HG03575 (cell line): Measurements from ENCODE around the gene ADGRD2.

Experiments
- ATAC-seq: cut with Tn5 transposase; IDR thresholded peaks from one replicate; pipeline ENCODE4 v1.9.1; 2021; ENCODE audit not compliant: unreplicated experiment, insufficient number of reproducible peaks, low FRiP score; ENCODE audit errors: extremely low read depth

ADGRD2 gene

DNA sequence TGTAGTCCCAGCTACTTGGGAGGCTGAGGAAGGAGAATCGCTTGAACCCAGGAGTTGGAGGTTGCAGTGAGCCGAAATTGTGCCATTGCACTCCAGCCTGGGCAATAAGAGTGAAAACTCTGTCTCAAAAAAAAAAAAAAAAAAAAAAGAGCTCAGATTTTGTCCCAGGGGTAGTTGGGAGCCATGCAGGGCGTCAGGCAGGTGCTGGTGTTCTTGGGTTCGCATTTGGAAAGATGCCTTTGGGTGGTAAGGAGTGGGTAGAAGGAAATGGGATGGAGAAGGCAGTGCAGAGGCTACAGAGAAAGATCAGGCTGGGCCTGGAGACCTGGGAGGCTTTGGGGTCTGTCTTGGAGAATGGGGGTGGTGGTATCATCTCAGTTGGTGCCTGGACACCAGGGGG, 23.9 kb downstream of the ADGRD2 start:
- no peak for ATAC-seq

DNA sequence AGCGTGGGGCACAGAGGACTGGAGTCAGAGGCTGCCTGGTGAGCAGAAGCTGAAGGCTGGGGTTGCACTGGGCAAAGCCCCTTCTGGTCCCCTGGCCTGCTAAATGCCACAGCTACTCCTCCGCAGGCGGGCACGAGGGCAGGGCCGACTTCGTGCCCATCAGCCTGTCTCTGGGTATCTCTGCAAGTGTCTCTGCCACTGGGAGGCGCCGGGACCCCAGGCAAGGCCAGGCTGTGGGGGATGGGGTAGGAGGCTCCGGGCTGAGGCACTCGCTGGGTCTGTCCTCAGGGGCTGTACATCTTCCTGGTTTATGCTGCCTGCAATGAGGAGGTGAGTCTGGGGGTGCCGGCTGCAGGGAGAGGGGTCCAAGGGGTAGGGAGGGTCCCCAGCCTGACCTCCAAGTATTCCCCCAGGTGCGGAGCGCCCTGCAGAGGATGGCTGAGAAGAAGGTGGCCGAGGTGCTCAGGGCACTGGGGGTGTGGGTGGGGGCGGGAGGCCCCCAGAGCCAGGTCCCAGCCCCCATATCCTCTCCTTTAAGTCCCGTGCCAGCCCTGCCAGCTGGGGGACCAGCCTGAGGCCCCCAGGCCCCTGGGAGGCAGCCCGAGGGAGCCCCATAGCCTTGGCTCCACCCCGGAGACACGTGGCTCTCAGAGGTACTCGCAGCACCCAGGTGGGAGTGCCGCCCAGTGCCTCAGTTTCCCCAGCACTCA, 25.1 kb downstream of the ADGRD2 start:
- no peak for ATAC-seq

DNA sequence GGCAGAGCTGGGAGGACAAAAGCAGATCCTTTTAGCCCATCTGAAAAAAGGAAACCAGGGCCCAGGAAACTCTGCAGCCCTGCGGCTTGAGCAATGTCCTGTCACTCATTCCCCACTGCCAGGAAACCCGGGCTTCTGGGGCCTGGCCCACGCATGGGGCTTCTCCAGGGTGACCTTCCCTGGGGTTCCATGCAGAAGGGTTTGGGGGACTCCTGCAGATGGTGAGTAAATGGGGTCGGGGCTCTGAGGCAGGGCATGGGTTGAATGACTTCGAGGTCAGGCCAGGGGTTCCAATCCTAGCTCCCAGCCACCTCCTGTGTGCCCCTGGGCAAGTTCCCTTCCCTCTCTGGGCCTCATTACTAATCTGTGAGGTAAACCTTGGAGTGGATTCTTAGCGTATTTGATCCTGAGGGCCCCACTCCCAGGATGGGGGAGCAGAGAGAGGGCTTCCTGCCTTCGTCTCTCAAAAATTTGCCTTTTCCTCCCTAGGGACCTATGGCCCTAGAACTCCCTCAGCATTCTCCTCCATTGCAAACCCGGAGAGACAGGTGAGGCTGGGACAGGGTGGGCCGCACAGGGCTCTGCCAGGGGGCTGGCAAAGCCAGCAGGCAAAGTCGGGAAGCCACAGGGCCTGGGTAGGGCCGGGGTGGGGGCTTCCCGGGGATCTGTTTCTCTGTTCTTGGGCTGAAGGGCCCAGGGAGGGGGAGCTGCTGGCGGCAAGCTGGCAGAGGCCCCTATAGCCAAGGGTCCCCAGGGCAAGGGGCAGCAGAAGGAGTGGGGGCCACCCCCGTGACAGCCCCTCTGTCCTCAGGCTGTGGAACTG, 25.8 kb downstream of the ADGRD2 start:
- ATAC-seq = no peak

DNA sequence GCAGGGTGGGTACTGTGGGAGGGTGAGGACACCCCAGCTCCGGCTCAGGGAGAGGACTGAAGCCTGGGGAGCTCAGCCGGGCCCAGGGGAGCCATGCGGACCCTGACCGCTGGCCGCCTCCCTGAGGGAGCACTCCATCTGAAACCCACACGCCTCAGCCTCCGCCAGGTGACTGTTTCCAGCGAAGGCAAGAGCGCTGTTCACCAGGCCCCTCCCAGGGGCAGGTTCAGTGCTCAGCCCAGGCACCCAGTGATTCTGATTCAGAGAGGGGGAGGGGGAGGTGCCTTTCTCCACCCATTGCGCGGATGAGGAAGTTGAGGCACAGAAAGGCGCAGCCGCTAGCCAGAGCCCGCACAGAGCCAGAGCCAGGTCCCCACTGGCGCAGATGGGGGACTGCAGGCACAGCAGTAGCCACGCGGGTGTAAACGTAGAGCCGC, 27.0 kb downstream of the ADGRD2 start:
- no peak for ATAC-seq

DNA sequence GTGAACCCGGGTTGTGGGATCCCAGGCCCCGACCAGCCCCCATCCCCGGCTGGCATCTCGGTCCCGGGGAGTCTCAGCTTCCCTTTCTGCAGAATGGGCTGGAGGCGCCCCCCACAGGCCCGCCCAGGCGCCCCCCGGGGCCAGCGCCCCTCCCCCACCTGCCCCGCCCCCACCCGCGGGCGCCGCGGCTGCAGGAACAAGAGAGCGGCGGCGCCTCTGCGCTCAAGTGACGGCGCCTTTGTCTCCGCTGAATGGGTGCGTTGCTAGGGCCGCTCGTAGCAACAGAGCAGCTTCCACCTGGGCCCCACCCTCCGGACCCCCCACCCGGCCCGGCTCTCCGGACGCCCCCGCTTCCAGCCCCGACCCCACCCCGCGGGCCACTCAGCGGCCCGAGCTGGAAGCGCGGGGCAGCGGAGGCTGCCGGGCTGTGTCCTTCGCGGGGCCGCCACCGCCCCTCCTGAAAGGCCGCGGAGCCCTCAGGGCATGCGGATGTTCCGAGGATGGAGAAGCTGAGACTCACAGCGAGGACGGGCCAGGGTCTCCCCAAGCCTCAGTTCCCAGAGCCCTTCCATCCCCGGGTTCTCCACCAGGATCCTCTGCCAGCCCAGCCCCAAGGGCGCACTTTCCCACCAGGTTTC, 27.5 kb downstream of the ADGRD2 start:
- no peak for ATAC-seq

DNA sequence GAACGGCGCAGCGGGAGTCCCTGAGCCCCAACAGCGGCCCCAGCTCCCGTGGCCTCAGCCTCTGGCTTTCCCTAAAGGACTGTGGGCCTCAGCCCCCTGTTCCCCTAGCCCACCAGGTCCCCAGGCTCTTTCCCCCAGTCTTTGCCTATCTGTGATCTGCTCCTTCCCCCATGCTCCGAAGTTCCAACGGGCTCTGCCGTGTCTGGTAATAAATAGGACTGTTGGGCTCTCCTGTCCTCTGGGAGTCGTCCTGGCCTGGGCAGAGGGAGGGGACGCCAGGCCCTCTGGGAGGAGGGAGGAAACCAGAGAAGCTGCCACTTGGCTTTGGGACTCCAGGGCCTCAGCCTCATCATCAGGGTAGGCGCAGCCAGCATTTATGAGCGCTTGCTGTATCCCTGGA, 28.1 kb downstream of the ADGRD2 start:
- no peak for ATAC-seq

DNA sequence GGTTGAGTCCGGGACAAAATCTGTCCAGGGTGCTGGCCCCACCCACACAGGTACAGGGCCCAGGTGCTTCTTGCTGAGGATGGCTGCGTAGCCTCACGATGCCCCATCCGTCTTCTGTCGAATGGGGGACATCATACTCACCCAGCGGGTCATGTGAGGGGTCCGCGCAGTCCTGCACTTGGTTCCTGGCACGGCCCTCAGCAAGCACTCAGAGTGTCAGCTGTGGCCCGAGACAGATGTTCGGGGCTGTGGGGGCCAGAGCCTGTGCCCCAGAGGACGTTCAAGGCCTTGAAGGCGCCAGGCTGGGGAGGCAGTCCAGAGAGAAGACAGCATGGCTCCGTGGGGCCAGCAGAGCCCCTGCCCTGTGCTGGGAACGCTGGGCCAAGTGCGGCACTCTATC, 29.1 kb downstream of the ADGRD2 start:
- no peak for ATAC-seq

DNA sequence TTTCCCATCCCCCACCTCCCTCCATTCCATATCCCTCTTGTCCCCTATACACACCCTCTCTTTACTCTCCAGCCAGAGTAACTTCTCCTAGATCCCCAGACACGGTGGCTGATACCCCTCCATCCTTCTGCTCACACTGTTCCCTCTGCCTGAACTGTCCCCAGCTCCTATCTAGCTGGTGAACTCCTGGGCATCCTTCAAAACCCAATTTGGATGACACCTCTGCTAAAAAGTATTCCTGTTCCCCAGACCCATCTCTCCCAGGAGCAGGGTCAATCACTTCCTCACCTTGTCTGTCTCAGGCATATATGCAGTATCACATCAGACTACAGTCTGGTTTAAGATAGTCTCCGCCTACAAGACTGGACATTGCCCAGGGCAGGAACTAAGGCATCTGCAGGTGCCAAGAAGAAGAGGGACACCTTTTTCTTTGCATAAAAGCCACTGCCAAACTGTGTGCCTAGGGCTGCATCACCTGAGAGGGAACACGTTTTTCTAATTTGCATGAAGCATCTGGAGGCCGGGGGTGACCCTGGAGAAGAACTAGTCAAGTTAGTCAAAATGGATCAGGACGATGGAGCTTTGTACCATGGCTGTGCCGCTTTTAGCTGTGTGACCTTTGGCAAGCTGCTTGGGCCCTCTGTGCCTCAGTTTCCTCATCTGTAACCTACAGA, 29.8 kb downstream of the ADGRD2 start:
- no peak for ATAC-seq

DNA sequence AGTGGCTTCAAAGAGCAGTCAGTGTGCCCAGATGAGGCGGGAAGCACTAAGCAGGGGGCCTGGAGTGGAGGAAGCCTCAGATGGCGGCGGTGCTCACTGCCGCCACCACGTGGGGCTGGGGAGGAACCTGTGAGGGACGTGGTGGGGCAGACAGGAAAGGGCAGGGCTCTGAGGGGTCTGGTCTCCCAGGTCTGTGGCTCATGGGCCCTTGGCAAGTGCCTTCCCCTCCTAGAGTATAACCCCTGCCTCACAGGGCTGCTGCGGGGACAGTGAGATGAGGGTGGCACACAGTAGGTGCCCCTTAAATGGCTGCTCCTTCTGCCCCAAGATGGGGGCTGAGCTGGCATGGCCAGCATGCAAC, 30.4 kb downstream of the ADGRD2 start:
- no peak for ATAC-seq

DNA sequence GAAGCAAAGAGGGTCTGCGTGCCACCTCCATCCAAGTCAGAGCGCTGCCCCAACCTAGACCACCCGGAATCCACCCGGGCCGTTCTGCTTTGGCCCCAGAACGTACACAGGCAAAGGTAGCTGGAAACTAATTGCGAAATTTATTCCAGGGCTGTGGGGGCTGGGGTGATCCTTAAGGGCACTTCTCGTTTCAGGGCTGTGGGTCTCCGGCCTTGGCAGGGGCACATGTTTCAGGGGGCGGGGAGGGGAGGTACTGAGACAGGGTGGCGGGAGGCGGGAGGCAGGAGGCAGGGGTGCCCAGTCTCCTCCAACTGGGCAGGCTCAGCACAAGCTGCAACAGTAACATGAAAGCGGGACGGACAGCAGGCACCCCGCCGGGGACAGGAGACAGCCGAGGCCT, 30.9 kb downstream of the ADGRD2 start:
- no peak for ATAC-seq

DNA sequence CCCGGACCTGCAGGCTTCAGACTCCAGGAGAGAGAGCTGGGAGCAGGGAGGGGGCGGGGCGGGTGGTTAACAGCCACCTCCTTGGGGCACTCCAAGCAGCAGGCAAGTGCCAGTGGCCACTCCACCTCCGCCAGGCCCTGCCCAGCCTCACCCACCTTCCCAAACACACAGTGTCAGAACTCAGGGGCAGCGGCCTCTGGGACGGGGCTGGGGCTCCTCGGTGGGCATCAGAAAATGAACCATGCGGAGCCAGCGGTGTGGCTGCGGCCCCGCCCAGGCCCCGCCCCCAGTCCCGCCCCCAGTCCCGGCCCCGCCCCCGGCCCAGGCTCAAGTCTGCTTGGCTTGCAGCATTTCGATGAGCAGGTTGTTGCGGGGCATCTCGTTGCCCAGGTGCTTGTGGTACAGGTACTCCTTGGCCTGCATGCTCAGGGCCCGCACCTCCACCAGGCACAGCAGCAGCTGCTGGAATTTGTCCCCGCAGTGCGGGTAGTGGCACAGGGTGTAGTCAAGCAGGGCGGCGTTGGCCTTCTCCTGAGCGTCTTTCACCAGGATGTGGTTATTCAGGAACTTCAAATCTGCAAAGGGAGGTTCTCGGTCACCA, 32.3 kb downstream of the ADGRD2 start:
- ATAC-seq = no peak

DNA sequence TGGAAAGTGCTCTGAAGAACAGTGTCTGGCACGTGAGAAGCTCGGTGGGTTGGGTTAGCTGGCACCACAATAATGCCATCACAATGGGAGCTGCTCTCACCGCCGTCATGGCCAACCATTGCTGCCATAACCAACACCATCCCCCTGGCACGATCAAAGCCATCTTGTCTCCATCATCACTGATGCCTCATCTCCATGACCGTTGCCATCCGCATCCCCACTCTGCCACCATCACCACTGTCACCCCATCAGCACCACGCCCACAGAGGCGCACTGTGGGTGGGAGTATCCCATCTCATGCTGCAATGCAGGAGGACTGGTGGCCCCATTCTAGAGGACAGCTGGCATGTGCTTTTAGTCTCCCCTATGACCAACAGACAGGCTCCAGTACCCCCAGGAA, 33.2 kb downstream of the ADGRD2 start:
- ATAC-seq = no peak

DNA sequence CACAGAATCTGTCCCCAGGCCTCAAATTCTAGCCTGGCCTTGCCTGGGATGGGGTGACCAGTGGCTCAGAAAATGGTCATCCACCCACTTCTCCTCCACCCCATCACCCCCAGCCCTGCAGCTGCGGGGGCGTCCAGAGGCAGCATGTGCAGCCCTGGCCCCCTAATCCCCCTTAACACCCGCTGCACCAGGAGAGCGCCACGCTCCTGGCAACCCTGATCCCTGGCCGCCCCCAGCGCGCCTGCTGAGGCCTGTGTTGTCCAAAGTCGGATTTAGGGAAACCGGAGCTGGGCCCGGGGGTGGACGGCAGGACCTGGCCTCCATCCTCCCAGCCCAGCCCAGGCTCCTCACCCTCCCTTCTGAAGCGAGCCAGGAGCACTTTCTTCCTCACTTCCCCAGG, 35.0 kb downstream of the ADGRD2 start:
- ATAC-seq = no peak

DNA sequence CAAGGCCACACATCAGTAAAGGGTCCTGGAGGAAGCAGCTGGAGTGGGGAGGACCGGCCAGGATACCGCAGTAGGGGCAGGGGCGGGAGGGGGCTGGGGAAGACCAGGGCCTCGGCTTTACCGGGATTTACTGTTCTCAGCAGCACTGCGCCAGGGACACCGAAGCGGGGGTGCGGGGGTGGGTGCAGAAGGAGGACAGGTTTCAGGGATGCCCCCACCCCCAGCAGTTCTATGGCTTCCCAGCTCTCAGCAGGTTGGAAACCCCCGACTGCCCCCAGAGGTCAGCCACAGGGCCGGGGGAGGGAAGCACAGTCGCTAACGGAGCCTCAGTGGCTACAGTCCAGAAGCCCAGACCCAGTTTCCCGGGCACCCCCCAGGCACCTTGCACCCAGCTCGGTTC, 35.7 kb downstream of the ADGRD2 start:
- ATAC-seq = no peak

DNA sequence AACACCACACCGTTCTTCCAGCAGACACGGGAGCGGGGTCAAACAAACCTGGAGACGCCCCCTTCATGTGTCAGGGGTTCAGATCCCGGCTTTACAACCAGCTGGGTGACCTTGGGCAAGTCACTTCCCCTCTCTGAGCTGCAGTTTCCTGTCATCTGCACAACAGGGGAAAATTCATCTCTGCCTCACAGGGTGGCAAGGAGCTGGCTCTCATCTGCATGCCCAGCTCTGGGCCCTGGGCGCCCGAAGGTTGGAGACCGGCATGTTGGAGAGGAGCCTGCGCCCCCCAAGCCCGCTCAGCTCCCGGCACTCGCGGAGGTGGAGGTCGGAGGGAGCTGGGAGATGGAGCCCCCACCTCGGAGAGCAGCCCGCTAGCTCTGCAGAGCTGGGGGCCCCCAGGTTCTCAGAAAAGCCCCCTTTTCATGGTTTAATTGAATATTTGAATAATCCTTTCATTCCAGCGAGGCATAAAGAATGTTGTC, 36.6 kb downstream of the ADGRD2 start:
- ATAC-seq = no peak

DNA sequence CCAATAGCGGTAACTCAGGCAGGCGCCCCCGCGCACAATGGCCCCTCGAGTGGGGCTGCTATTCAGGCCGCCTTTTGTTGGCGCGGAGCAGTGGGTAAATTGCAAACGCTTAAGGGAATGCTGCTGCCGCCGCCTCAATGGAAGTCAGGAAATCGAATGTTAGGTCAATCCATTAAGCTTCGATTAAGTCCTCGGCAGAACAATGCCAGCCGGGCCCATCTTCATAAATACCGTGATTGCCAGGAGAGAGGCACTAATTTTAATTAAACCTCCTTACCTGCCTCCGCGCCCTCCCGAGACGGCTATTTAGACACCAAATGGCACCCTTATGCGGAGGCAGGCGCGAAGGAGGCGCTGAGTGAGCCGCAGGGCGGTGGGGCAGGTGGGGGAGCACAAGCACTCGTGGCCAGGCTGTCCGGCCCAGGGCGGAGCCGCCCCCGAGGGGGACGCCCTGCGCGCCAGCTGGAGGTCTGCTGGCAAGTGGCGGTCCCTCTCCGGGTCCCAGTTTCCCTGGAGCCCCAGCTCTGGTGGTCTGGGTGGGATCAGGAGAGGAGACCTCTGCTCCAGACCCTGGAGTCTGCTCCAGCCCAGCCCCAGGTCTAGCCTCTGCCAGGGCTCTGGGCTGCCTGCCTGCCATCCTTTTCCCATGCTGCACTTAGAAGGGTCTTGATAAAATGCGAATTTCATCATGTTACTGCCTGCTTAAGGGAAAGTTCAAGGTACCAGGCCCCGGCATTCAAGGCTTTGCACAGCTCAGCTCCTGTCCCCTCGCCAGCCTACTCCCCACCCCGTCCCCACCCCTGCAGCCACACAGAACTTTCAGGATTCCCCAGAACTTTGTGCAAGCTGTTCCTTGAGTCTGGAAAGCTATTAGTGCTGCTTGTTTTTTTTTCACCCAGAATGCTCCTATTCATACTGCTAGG, 37.3 kb downstream of the ADGRD2 start:
- ATAC-seq = no peak

DNA sequence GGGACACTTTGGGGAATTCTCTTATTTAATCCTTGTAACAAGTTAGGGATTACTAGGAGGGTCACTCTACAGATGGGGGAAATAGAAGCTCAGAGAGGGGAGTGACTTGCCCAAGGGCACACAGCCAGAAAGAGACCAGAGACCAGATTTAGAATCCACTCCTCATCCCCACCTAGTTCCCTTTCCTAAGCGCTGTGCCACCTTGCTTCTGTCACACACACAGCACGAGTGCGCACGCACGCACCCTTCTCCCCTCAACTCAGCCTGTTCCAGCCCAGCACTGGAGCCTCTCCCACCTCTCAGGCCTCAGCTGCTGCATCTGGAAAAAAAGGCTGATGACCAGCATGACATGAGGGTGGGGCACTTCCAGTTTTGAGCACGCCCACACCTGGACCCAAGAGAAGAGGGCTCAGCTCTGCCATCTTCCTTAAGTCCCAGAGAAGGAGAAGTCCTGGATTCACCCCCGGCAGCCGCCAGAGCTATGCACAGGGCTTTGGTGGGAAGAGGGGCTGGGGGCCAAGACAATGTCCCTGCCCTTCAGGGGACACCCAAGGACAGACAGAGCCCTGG, 38.5 kb downstream of the ADGRD2 start:
- ATAC-seq = no peak

DNA sequence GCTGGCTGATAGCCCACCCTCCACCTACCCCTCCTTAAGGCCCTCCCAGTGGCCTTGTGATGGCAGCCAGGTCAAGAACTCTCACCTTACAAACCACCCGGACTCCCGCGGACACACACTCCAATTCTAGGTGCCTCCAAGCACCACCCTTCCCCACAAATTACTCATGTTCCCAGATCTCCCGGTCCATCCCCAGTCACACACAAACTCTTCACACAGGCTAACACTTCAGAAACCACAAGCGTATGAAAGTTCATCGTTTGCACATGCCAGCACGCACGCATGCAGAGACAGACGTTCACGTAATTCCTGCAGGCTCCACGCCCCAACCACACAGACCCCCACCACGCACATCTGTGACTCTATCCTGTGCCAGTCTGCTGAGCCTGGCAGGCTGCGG, 39.0 kb downstream of the ADGRD2 start:
- ATAC-seq = no peak
